Mucosa of stomach (tissue), 1 donor: ENCODE measurements around the gene MBD4.
"Not testable (repeated sequence)": the region's sequence is repeated elsewhere in the genome, so short reads cannot be mapped to it uniquely, and the experiment has no call there.

Source experiments
- H3K27me3 ChIP-seq: one replicate; pipeline ENCODE4 v1.7.0; 2013; ENCODE audit warnings: mild to moderate bottlenecking, low read length; ENCODE audit not compliant: control insufficient read depth, insufficient read depth
- H3K36me3 ChIP-seq: one replicate; pipeline ENCODE4 v1.7.0; 2013; ENCODE audit warnings: low read length; ENCODE audit not compliant: control insufficient read depth, insufficient read depth
- H3K4me1 ChIP-seq: one replicate; pipeline ENCODE4 v1.7.0; 2013; ENCODE audit warnings: mild to moderate bottlenecking, low read length; ENCODE audit not compliant: control insufficient read depth, insufficient read depth
- H3K4me3 ChIP-seq: one replicate; pipeline ENCODE4 v1.7.0; 2013; ENCODE audit warnings: low read length
- H3K9ac ChIP-seq: one replicate; pipeline ENCODE4 v1.7.0; 2013; ENCODE audit warnings: mild to moderate bottlenecking, low read length, moderate library complexity
- H3K9me3 ChIP-seq: one replicate; pipeline ENCODE4 v1.7.0; 2013; ENCODE audit warnings: mild to moderate bottlenecking, low read length, moderate library complexity; ENCODE audit not compliant: control insufficient read depth
- donor health status: Pancreatic carcinoma.

Gene MBD4

GRCh38 chr3:129384103-129384502 lies 55.6 kb downstream of the MBD4 start:
- not testable (repeated sequence) for H3K4me3 ChIP-seq, H3K9me3 ChIP-seq, H3K9ac ChIP-seq, H3K4me1 ChIP-seq, H3K27me3 ChIP-seq, H3K36me3 ChIP-seq

GRCh38 chr3:129383292-129383860 lies 56.4 kb downstream of the MBD4 start:
- Histone ChIP-seq H3K27me3 (no peaks in the 10 kb centered on the region), H3K4me3 (no peak overlapping the region), H3K4me1 (peaks cover 9% of the 10 kb centered on the region), H3K9ac (no peak overlapping the region), H3K36me3 (peaks cover 5% of the 10 kb centered on the region), H3K9me3 (no peaks in the 10 kb centered on the region)

DNA sequence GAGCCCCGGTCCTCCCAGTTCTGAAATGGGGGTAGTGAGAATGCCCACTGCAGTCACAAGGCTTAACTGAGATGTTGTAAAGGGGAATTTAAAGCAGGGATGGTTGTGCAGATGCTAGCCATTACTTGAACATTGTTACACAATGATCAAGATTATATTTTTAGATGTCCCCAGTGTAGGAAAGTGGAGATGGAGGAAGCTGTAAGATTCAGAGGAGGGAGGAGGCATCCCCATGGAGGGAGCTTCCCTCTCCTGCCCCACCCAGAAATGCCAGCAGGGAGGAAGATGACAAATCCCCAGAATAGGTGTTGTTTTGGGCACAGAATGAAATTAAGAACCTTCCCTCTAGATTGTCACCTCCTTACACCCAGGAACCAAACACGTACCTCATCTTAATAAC lies 57.4 kb downstream of the MBD4 start:
- H3K4me3 ChIP-seq = no peak overlapping the region
- no peak overlapping the region for H3K9ac ChIP-seq
- H3K9me3 ChIP-seq = no peaks in the 10 kb centered on the region
- no peaks in the 10 kb centered on the region for H3K27me3 ChIP-seq
- peaks cover 2% of the 10 kb centered on the region for H3K36me3 ChIP-seq
- H3K4me1 ChIP-seq = peaks cover 9% of the 10 kb centered on the region
